Measurements from ENCODE around the gene HNRNPUL1. TPM values are rescaled to one million over a fixed set of nuclear protein-coding genes. Genes with fewer than 3 reads are reported as not detected.

Gene HNRNPUL1
- total RNA-seq, 1 experiment from 2014 or later: 315 TPM

- no peak overlapping the region for H2BK120ac ChIP-seq (ENCODE audit: low read depth, low read length, poor library complexity, severe bottlenecking)
- H2AK5ac ChIP-seq (ENCODE audit: insufficient read length, low read length): no peak overlapping the region
- H2BK12ac ChIP-seq (ENCODE audit: insufficient read length, low read depth, low read length): no peak overlapping the region
- H3K27me3 ChIP-seq (ENCODE audit: insufficient read depth, low read length): no peaks in the 10 kb centered on the region
- H3K27ac ChIP-seq (ENCODE audit: insufficient read length, low read depth, low read length): no peak overlapping the region
- no peak overlapping the region for H3K27ac Mint-ChIP-seq
- no peak overlapping the region for H2AFZ ChIP-seq (ENCODE audit: low read length)
- H3K27me3 Mint-ChIP-seq (ENCODE audit: low read depth): no peaks in the 10 kb centered on the region
- no peak overlapping the region for H3K23ac ChIP-seq (ENCODE audit: insufficient read length, low read depth, low read length)
- peaks cover 9 to 28% of the 10 kb centered on the region in 2 experiments for H3K4me1 Mint-ChIP-seq
- no peak for DNase-seq
- H3K4ac ChIP-seq (ENCODE audit: low read depth, low read length): no peak overlapping the region
- no peak overlapping the region for H3K56ac ChIP-seq (ENCODE audit: insufficient read length, low read depth, low read length)
- H4K8ac ChIP-seq (replicated peaks; ENCODE audit: insufficient read length, low read depth, low read length): no peak overlapping the region
- peaks cover 1% of the 10 kb centered on the region; the same call in 1 of the 2 replicates for H3K4me1 ChIP-seq (ENCODE audit: insufficient read depth, low read length)
- no peak overlapping the region for H3K18ac ChIP-seq (ENCODE audit: insufficient read length, low read depth, low read length)
- H2BK20ac ChIP-seq (ENCODE audit: low read depth, low read length, poor library complexity, severe bottlenecking): no peak overlapping the region
- WGBS (ENCODE audit: extremely low coverage, insufficient read length, low lambda C conversion rate): no CpG with 5 or more reads among the region's 16 CpGs
- H3K9me3 Mint-ChIP-seq: no peaks in the 10 kb centered on the region
- no peak overlapping the region; a peak in 1 of 5 replicates for H3K4me3 Mint-ChIP-seq
- H3K4me2 ChIP-seq (ENCODE audit: insufficient read depth, insufficient read length, low read length): no peak overlapping the region
- H2BK15ac ChIP-seq (ENCODE audit: low read depth, low read length): no peak overlapping the region
- peaks cover 0 to 35% (median 0%) of the 10 kb centered on the region in 3 experiments; a peak in 2 of 7 replicates for H3K36me3 Mint-ChIP-seq (ENCODE audit: insufficient read depth in 1 of 3, low read depth in 3 of 3)
- no peaks in the 10 kb centered on the region for H3K79me1 ChIP-seq (ENCODE audit: insufficient read depth, low read depth, low read length, poor library complexity, severe bottlenecking)
- no peak overlapping the region for H3K14ac ChIP-seq (ENCODE audit: insufficient read depth, low read length)
- H3T11ph ChIP-seq (ENCODE audit: low read length): no peak overlapping the region
- H3K79me2 ChIP-seq (ENCODE audit: insufficient read depth, low read length): no peaks in the 10 kb centered on the region
- H4K91ac ChIP-seq (ENCODE audit: insufficient read length, low read depth, low read length): no peak overlapping the region
- peaks cover 3% of the 10 kb centered on the region for H4K20me1 ChIP-seq (ENCODE audit: control insufficient read depth, insufficient read depth, insufficient read length)
- TF ChIP-seq CTCF (conservative IDR thresholded peaks at IDR 0.05): no peak
- no peaks in the 10 kb centered on the region for H3K23me2 ChIP-seq (ENCODE audit: insufficient read length, low read depth, low read length, poor library complexity, severe bottlenecking)
- H3K9ac ChIP-seq (ENCODE audit: extremely low read depth, insufficient read length, low read length): no peak overlapping the region
- H4K5ac ChIP-seq (ENCODE audit: insufficient read length, low read depth, low read length): no peak overlapping the region
- H3K9me3 ChIP-seq (ENCODE audit: control insufficient read depth, low read depth, low read length): no peaks in the 10 kb centered on the region
- H2BK5ac ChIP-seq (ENCODE audit: insufficient read length, low read length): no peak overlapping the region
Measured at GRCh38 chr19:41332000-41332399, 67.8 kb downstream of the HNRNPUL1 start.

Measured in H9 (cell line).